GM12878 (cell line): ENCODE results near the gene GXYLT1.

Experiments
- EZH2 ChIP-seq: IDR thresholded peaks from 2 replicates; pipeline ENCODE4 v1.6.1; 2012; ENCODE audit warnings: low read depth, mild to moderate bottlenecking, control low read depth, inconsistent platforms, low read length, borderline replicate concordance; ENCODE audit not compliant: control insufficient read depth
- NBN ChIP-seq: fragments of 450-650 bp; IDR thresholded peaks from 2 replicates; pipeline ENCODE4 v1.6.1; 2016
- TF ChIP-seq, protein P1 (sequence below), 3 experiments: IDR thresholded peaks in 2 of 3; conservative IDR thresholded peaks in 1 of 3; 2 replicates each; pipeline ENCODE4 v1.5.1; 2011; ENCODE audit warnings: low read depth in 3 of 3, low read length in 3 of 3, mild to moderate bottlenecking in 3 of 3, control low read depth in 2 of 3, moderate library complexity in 2 of 3, inconsistent platforms in 1 of 3, mixed read lengths in 1 of 3; ENCODE audit not compliant: control insufficient read depth in 2 of 3, insufficient read depth in 1 of 3; ENCODE audit errors: extremely low read depth in 1 of 3

DNA sequence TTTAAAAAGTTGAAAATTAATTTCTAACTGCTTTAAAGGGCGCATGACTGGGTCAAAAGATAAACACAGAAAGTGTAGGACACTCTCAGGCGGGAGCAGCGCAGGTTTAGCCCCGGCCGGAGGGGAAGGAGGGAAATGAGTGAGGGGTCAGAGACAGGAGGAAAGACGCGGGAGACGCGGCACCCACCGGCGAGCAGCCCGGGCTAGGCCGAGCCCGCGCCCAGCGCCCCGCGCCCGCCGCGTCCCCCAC is 591 bp downstream of the GXYLT1 start:
- no peak for TF ChIP-seq NBN
- TF ChIP-seq EZH2: no peak
- TF ChIP-seq, protein P1, sequence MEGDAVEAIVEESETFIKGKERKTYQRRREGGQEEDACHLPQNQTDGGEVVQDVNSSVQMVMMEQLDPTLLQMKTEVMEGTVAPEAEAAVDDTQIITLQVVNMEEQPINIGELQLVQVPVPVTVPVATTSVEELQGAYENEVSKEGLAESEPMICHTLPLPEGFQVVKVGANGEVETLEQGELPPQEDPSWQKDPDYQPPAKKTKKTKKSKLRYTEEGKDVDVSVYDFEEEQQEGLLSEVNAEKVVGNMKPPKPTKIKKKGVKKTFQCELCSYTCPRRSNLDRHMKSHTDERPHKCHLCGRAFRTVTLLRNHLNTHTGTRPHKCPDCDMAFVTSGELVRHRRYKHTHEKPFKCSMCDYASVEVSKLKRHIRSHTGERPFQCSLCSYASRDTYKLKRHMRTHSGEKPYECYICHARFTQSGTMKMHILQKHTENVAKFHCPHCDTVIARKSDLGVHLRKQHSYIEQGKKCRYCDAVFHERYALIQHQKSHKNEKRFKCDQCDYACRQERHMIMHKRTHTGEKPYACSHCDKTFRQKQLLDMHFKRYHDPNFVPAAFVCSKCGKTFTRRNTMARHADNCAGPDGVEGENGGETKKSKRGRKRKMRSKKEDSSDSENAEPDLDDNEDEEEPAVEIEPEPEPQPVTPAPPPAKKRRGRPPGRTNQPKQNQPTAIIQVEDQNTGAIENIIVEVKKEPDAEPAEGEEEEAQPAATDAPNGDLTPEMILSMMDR (IDR thresholded peaks at IDR 0.05 in 2 of 3, conservative IDR thresholded peaks at IDR 0.05 in 1 of 3; ENCODE audit: control insufficient read depth in 2 of 3, extremely low read depth in 1 of 3, insufficient read depth in 1 of 3, low read depth in 3 of 3, low read length in 3 of 3): no peak
